Uterus (tissue), 4 donors: ENCODE data around the gene MRNIP. TPM values are rescaled to one million over a fixed set of nuclear protein-coding genes. Genes with fewer than 3 reads are reported as not detected.

ENCODE experiments used
- DNase-seq, 2 donors: peaks; one replicate each; pipeline ENCODE4 v3.0.0-alpha.2; 2019 to 2020
- H3K27ac ChIP-seq, 2 donors: fragments of 200-600 bp; sonication (generic); 1 replicate in 1 of 2; 2 replicates in 1 of 2; pipeline ENCODE4 v1.5.1; 2016 to 2018
- H3K27me3 ChIP-seq, 2 donors: fragments of 200-600 bp; sonication (generic); one replicate each; pipeline ENCODE4 v1.5.1; 2018 to 2019; ENCODE audit warnings: control low read depth in 1 of 2
- H3K36me3 ChIP-seq, 2 donors: fragments of 200-600 bp; sonication (generic); one replicate each; pipeline ENCODE4 v1.5.1; 2019; ENCODE audit warnings: control low read depth in 1 of 2
- H3K4me1 ChIP-seq, 2 donors: fragments of 200-600 bp; sonication (generic); one replicate each; pipeline ENCODE4 v1.5.1; 2018 to 2019; ENCODE audit warnings: control low read depth in 1 of 2
- H3K4me3 ChIP-seq, 2 donors: fragments of 200-600 bp; sonication (generic); 1 replicate in 1 of 2; 2 replicates in 1 of 2; pipeline ENCODE4 v1.5.1; 2018 to 2019; ENCODE audit warnings: mild to moderate bottlenecking in 1 of 2
- H3K9me3 ChIP-seq, 2 donors: fragments of 200-600 bp; sonication (generic); one replicate each; pipeline ENCODE4 v1.5.1; 2019; ENCODE audit warnings: control low read depth in 1 of 2
- POLR2A ChIP-seq, 2 donors: fragments of 450-650 bp; IDR thresholded peaks; one replicate each; pipeline ENCODE4 v1.6.1; 2016; ENCODE audit warnings: antibody characterized with exemption in 2 of 2, mild to moderate bottlenecking in 1 of 2, moderate library complexity in 1 of 2
- intact Hi-C: fragments of 100-400 bp; cut with DNase I; formaldehyde crosslinking; loops from one replicate; pipeline ENCODE4 v1.15.1; 2023; ENCODE audit warnings: low total_unique reads
- total RNA-seq, 4 donors: library from RNA; depleted of rRNA in 3 of 4; stranded (reverse); fragments of >200 nt in 3 of 4; gene quantifications; one replicate each; pipeline versions ENCODE4 v1.1.0 to v1.2.4, GENCODE V29; 2014 to 2023
- TF ChIP-seq, protein P1 (sequence below), 4 experiments: fragments of 200-600 bp in 2 of 4; fragments of 450-650 bp in 2 of 4; sonication (generic) in 2 of 4; IDR thresholded peaks; one replicate each; pipeline ENCODE4 v1.5.1; 2016 to 2019; ENCODE audit warnings: antibody characterized with exemption in 4 of 4, mild to moderate bottlenecking in 2 of 4, moderate library complexity in 1 of 4
- donor health status: DM: yes; HTN: yes; CAD: no.

MRNIP gene
- total RNA-seq, 4 donors from 2014 or later, result 16.8 to 138 (median 61.6) TPM

DNA sequence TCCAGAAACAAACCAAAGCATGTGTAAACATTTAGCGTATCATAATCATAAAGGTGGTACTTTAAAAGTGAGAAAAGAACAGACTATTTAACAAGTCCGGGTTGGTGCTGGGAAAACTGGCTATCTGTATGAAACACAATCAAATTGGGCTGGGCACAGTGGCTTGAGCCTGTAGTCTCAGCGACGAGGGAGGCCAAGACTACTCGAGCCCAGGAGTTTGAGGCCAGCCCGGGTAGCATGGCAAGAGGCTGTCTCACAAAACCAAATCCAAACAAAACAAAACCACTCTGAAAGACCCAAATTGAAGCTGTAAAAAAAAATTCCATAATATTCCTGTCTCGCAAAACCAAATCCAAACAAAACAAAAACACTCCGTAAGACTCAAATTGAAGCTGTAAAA lies 4.3 kb downstream of the MRNIP start:
- no peaks in the 10 kb centered on the region for H3K4me1 ChIP-seq
- H3K4me3 ChIP-seq, result no peak overlapping the region
- TF ChIP-seq, protein P1, sequence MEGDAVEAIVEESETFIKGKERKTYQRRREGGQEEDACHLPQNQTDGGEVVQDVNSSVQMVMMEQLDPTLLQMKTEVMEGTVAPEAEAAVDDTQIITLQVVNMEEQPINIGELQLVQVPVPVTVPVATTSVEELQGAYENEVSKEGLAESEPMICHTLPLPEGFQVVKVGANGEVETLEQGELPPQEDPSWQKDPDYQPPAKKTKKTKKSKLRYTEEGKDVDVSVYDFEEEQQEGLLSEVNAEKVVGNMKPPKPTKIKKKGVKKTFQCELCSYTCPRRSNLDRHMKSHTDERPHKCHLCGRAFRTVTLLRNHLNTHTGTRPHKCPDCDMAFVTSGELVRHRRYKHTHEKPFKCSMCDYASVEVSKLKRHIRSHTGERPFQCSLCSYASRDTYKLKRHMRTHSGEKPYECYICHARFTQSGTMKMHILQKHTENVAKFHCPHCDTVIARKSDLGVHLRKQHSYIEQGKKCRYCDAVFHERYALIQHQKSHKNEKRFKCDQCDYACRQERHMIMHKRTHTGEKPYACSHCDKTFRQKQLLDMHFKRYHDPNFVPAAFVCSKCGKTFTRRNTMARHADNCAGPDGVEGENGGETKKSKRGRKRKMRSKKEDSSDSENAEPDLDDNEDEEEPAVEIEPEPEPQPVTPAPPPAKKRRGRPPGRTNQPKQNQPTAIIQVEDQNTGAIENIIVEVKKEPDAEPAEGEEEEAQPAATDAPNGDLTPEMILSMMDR (IDR thresholded peaks at IDR 0.05), result no peak
- H3K36me3 ChIP-seq, result no peaks in the 10 kb centered on the region
- no peak for DNase-seq
- no peaks in the 10 kb centered on the region for H3K27me3 ChIP-seq
- intact Hi-C loops, result no loop called here
- H3K9me3 ChIP-seq, result no peaks in the 10 kb centered on the region
- no peak overlapping the region for H3K27ac ChIP-seq

DNA sequence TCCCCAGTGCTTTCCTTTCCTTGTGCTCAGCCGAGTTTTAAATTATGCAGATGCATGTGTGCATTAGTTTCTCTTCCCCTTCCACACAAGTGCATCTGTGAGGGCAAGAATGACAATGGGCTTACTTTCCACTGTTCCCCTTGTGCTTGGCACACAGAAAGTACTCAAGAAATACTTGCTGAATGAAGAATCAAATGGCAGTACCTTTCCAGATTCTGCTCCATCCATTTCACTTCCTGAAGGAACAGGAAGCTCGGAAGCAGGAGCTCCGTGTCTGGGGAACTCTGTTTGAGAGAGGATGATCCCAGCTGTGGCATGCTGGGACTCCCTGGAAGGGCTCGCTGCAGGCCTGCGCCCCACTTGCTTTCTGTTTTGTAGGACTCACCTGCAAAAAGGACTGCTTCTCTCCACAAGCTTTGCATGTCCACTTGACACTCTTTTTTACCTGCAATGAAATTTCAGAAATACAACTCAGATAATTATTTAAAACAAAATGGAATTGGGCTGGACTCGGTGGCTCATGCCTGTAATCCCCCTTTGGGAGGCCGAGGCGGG lies 5.5 kb downstream of the MRNIP start:
- no peak overlapping the region for H3K4me3 ChIP-seq
- intact Hi-C loops, result no loop called here
- no peak overlapping the region for H3K27ac ChIP-seq
- no peaks in the 10 kb centered on the region for H3K9me3 ChIP-seq
- no peak for TF ChIP-seq POLR2A (IDR thresholded peaks at IDR 0.05)
- no peaks in the 10 kb centered on the region for H3K36me3 ChIP-seq
- DNase-seq, result no peak
- no peaks in the 10 kb centered on the region for H3K27me3 ChIP-seq
- H3K4me1 ChIP-seq, result no peaks in the 10 kb centered on the region

- intact Hi-C loops, result no loop called here
- H3K9me3 ChIP-seq, result peaks cover 0 to 5% of the 10 kb centered on the region in 2 donors
- no peak for DNase-seq
- TF ChIP-seq, protein P1 (IDR thresholded peaks at IDR 0.05), result no peak
- no peak for TF ChIP-seq POLR2A (IDR thresholded peaks at IDR 0.05)
- H3K27ac ChIP-seq, result no peak overlapping the region
- no peaks in the 10 kb centered on the region for H3K27me3 ChIP-seq
- no peaks in the 10 kb centered on the region for H3K36me3 ChIP-seq
- no peak overlapping the region for H3K4me3 ChIP-seq
- no peaks in the 10 kb centered on the region for H3K4me1 ChIP-seq
These were observed 17.0 kb downstream of the MRNIP start for GRCh38 chr5:179841621-179842020.

- Histone ChIP-seq H3K4me1 (no peaks in the 10 kb centered on the region), H3K27me3 (no peaks in the 10 kb centered on the region), H3K36me3 (no peaks in the 10 kb centered on the region), H3K9me3 (peaks cover 0 to 5% of the 10 kb centered on the region in 2 donors), H3K4me3 (no peak overlapping the region), H3K27ac (no peak overlapping the region)
- intact Hi-C loops, result no loop called here
- DNase-seq, result no peak
- TF ChIP-seq, protein P1 (IDR thresholded peaks at IDR 0.05), result no peak
- TF ChIP-seq POLR2A (IDR thresholded peaks at IDR 0.05), result no peak
These were observed 17.9 kb downstream of the MRNIP start for GRCh38 chr5:179840766-179841165.

DNA sequence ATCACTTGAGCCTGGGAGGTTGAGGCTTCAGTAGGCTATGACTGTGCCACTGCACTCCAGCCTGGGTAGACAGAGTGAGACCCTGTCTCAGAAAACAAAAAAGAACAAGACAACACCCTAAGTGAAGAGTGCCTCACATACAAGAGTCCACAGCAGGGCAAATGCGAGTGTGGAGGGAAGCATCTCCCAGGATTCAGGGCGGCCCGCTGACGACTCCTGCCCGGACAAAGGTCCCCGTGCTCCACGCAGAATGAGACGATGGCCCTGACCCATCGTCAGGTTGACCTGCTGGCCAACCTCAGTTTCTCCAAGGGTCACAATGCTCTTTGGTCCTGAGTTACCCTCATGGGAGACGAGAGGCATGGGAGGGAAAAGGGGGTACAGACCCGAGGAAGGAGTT lies 18.3 kb downstream of the MRNIP start:
- Histone ChIP-seq H3K27me3 (no peaks in the 10 kb centered on the region), H3K27ac (no peak overlapping the region), H3K4me1 (no peaks in the 10 kb centered on the region), H3K4me3 (no peak overlapping the region), H3K9me3 (peaks cover 0 to 2% of the 10 kb centered on the region in 2 donors), H3K36me3 (no peaks in the 10 kb centered on the region)
- no peak for DNase-seq
- intact Hi-C loops, result no loop called here
- no peak for TF ChIP-seq POLR2A (IDR thresholded peaks at IDR 0.05)
- TF ChIP-seq, protein P1 (IDR thresholded peaks at IDR 0.05), result no peak
